Left lung (tissue), 10 donors: ENCODE data around the gene BBS9. TPM values are rescaled to one million over a fixed set of nuclear protein-coding genes. Genes with fewer than 3 reads are reported as not detected.

ENCODE experiments used
- ATAC-seq: fragments of 200-7000 bp; cut with Tn5 transposase; one replicate; pipeline ENCODE4 v1.9.1; 2020; ENCODE audit warnings: moderate library complexity
- DNase-seq, 4 donors: peaks; one replicate each; pipeline ENCODE4 v3.0.0-alpha.2; 2013 to 2020
- H3K27ac ChIP-seq, 2 donors: fragments of 200-600 bp; sonication (generic) in 1 of 2; one replicate each; pipeline versions ENCODE4 v1.5.0 to v1.8.0; 2020 to 2021
- H3K27me3 ChIP-seq, 2 donors: fragments of 200-600 bp; sonication (generic) in 1 of 2; one replicate each; pipeline versions ENCODE4 v1.5.0 to v1.8.0; 2020 to 2021
- H3K36me3 ChIP-seq, 2 donors: fragments of 200-600 bp; sonication (generic) in 1 of 2; one replicate each; pipeline versions ENCODE4 v1.5.0 to v1.8.0; 2020 to 2021
- H3K4me1 ChIP-seq, 2 donors: fragments of 200-600 bp; one replicate each; pipeline ENCODE4 v1.8.0; 2021
- H3K4me3 ChIP-seq, 2 donors: fragments of 200-600 bp; sonication (generic) in 1 of 2; one replicate each; pipeline versions ENCODE4 v1.5.0 to v1.8.0; 2020 to 2021; ENCODE audit warnings: mild to moderate bottlenecking in 1 of 2
- H3K9me3 ChIP-seq, 2 donors: fragments of 200-600 bp; sonication (generic) in 1 of 2; one replicate each; pipeline versions ENCODE4 v1.5.0 to v1.8.0; 2020 to 2021
- CTCF ChIP-seq, 2 donors: fragments of 200-600 bp; sonication (generic) in 1 of 2; IDR thresholded peaks; one replicate each; pipeline versions ENCODE4 v1.5.0 to v1.8.0; 2021; ENCODE audit warnings: antibody characterized with exemption in 2 of 2
- intact Hi-C, 2 donors: fragments of 100-400 bp; cut with DNase I; formaldehyde crosslinking; loops; one replicate each; pipeline versions ENCODE4 v1.11.2 to v1.14.2; 2022
- polyA plus RNA-seq, 6 donors: library from polyadenylated mRNA; unstranded; fragments of 120-200 nt; gene quantifications; one replicate each; pipeline ENCODE4 v1.2.1, GENCODE V29; 2013; ENCODE audit not compliant: insufficient read length in 6 of 6
- total RNA-seq, 2 donors: library from RNA; stranded (reverse); fragmentation: NEBNext Ultra II Directional; extraction: Animal tissue kit (Norgen Biotek cat#: 25700); gene quantifications; one replicate each; pipeline ENCODE4 v1.2.1, GENCODE V29; 2021
- donor health status: DM: no; HTN: yes; CAD: no.
- donor health status: DM: no; HTN: no; CAD: no.

BBS9 gene
- total and polyA plus RNA-seq, 8 donors = 14.5 to 25.1 (median 19.1) TPM

- no peaks in the 10 kb centered on the region for H3K27me3 ChIP-seq
These were observed 433.6 kb downstream of the BBS9 start for GRCh38 chr7:33562996-33563395.

GRCh38 chr7:33563651-33564050, 434.3 kb downstream of the BBS9 start:
- H3K9me3 ChIP-seq = no peaks in the 10 kb centered on the region
- TF ChIP-seq CTCF (IDR thresholded peaks at IDR 0.05) = no peak
- DNase-seq = peak in 1 of 4 donors; percentile 70

More at GRCh38 chr7:33562996-33563395, 433.6 kb downstream of the BBS9 start:
- peak in 1 of 4 donors; percentile 26 for DNase-seq
- Histone ChIP-seq H3K27ac (no peak overlapping the region), H3K9me3 (no peaks in the 10 kb centered on the region), H3K4me1 (no peaks in the 10 kb centered on the region), H3K36me3 (no peaks in the 10 kb centered on the region), H3K4me3 (no peak overlapping the region)
- TF ChIP-seq CTCF (IDR thresholded peaks at IDR 0.05) = no peak
- intact Hi-C loops = no loop called here
- no peak for ATAC-seq

GRCh38 chr7:33578166-33578565, 448.8 kb downstream of the BBS9 start:
- H3K27me3 ChIP-seq = no peaks in the 10 kb centered on the region
- TF ChIP-seq CTCF (IDR thresholded peaks at IDR 0.05) = no peak
- H3K36me3 ChIP-seq = no peaks in the 10 kb centered on the region
- intact Hi-C loops = no loop called here
- H3K4me3 ChIP-seq = no peak overlapping the region
- DNase-seq = no peak
- H3K4me1 ChIP-seq = no peaks in the 10 kb centered on the region
- no peak overlapping the region for H3K27ac ChIP-seq
- peaks cover 0 to 4% of the 10 kb centered on the region in 2 donors for H3K9me3 ChIP-seq
- ATAC-seq = no peak

More at GRCh38 chr7:33563651-33564050, 434.3 kb downstream of the BBS9 start:
- no peaks in the 10 kb centered on the region for H3K4me1 ChIP-seq
- ATAC-seq = no peak
- H3K27ac ChIP-seq = no peak overlapping the region
- intact Hi-C loops = no loop called here
- no peaks in the 10 kb centered on the region for H3K27me3 ChIP-seq
- H3K36me3 ChIP-seq = no peaks in the 10 kb centered on the region
- no peak overlapping the region for H3K4me3 ChIP-seq

GRCh38 chr7:33578881-33579672, 449.7 kb downstream of the BBS9 start:
- no peaks in the 10 kb centered on the region for H3K4me1 ChIP-seq
- no peaks in the 10 kb centered on the region for H3K27me3 ChIP-seq
- ATAC-seq = peak; percentile 76
- no peak overlapping the region for H3K27ac ChIP-seq
- H3K4me3 ChIP-seq = no peak overlapping the region
- no peak for TF ChIP-seq CTCF (IDR thresholded peaks at IDR 0.05)
- intact Hi-C loops = no loop called here
- peak in 2 of 4 donors; percentile 91 to 93 for DNase-seq
- H3K9me3 ChIP-seq = peaks cover 0 to 4% of the 10 kb centered on the region in 2 donors
- H3K36me3 ChIP-seq = no peaks in the 10 kb centered on the region

- no peak for TF ChIP-seq CTCF (IDR thresholded peaks at IDR 0.05)
- ATAC-seq (peak; percentile 61), DNase-seq (no peak)
- H3K36me3 ChIP-seq = no peaks in the 10 kb centered on the region
- intact Hi-C loops = no loop called here
- H3K4me1 ChIP-seq = no peaks in the 10 kb centered on the region
- H3K9me3 ChIP-seq = peaks cover 0 to 4% of the 10 kb centered on the region in 2 donors
- no peaks in the 10 kb centered on the region for H3K27me3 ChIP-seq
- no peak overlapping the region for H3K4me3 ChIP-seq
- no peak overlapping the region for H3K27ac ChIP-seq
These were observed 450.3 kb downstream of the BBS9 start for GRCh38 chr7:33579673-33579960.
